Sigmoid colon (tissue), 7 donors: ENCODE measurements around the gene RNFT2. TPM values are rescaled to one million over a fixed set of nuclear protein-coding genes. Genes with fewer than 3 reads are reported as not detected.

Experiments
- DNase-seq: peaks from one replicate; pipeline ENCODE4 v3.0.0-alpha.2; 2019
- H3K27ac ChIP-seq, 4 donors: fragments of 200-600 bp; sonication (generic); one replicate each; pipeline ENCODE4 v1.5.1; 2016 to 2019; ENCODE audit warnings: mild to moderate bottlenecking in 1 of 4
- H3K27me3 ChIP-seq, 3 donors: fragments of 200-600 bp; sonication (generic); one replicate each; pipeline ENCODE4 v1.5.1; 2019; ENCODE audit warnings: mild to moderate bottlenecking in 1 of 3
- H3K36me3 ChIP-seq, 4 donors: fragments of 200-600 bp; sonication (generic); one replicate each; pipeline ENCODE4 v1.5.1; 2016 to 2019
- H3K4me1 ChIP-seq, 4 donors: fragments of 200-600 bp; sonication (generic); one replicate each; pipeline ENCODE4 v1.5.1; 2017 to 2019
- H3K4me3 ChIP-seq, 4 donors: fragments of 200-600 bp; sonication (generic); one replicate each; pipeline ENCODE4 v1.5.1; 2017 to 2019; ENCODE audit warnings: mild to moderate bottlenecking in 2 of 4, moderate library complexity in 1 of 4
- H3K9me3 ChIP-seq, 4 donors: fragments of 200-600 bp in 3 of 4; sonication (generic) in 3 of 4; one replicate each; pipeline versions ENCODE4 v1.5.1 to v1.6.1; 2013 to 2019
- EP300 ChIP-seq, 4 donors: sonication (generic); formaldehyde crosslinking; IDR thresholded peaks; one replicate each; pipeline ENCODE4 v1.6.1; 2017; ENCODE audit warnings: antibody characterized with exemption in 4 of 4
- POLR2A ChIP-seq, 2 donors: fragments of 450-650 bp; IDR thresholded peaks; one replicate each; pipeline ENCODE4 v1.6.1; 2016; ENCODE audit warnings: antibody characterized with exemption in 2 of 2, mild to moderate bottlenecking in 2 of 2, moderate library complexity in 2 of 2
- POLR2AphosphoS5 ChIP-seq, 4 donors: sonication (generic); formaldehyde crosslinking; IDR thresholded peaks; one replicate each; pipeline ENCODE4 v1.6.1; 2017; ENCODE audit warnings: antibody characterized with exemption in 4 of 4
- WGBS, 2 donors: extraction: QIAGEN DNeasy Blood & Tissue Kit; methylation state at CpG; one replicate each; pipeline ENCODE4 v1.1.7; 2013; 5-methylcytosine and 5-hydroxymethylcytosine counted together
- intact Hi-C: fragments of 100-400 bp; cut with DNase I; formaldehyde crosslinking; loops from one replicate; pipeline ENCODE4 v1.15.1; 2023
- polyA plus RNA-seq, 3 donors: library from polyadenylated mRNA; stranded (reverse); fragments of 200-250 nt; gene quantifications; one replicate each; pipeline ENCODE4 v1.2.3, GENCODE V29; 2013
- total RNA-seq, 4 donors: library from RNA; depleted of rRNA; stranded (reverse); fragments of >200 nt; gene quantifications; one replicate each; pipeline ENCODE4 v1.1.0, GENCODE V29; 2016
- TF ChIP-seq, protein P1 (sequence below), 4 experiments: fragments of 450-650 bp in 3 of 4; fragments of 200-600 bp in 1 of 4; IDR thresholded peaks; one replicate each; pipeline ENCODE4 v1.5.1; 2016 to 2019; ENCODE audit warnings: antibody characterized with exemption in 4 of 4, mild to moderate bottlenecking in 3 of 4, moderate library complexity in 2 of 4
- donor health status: healthy with polysubstance abuse.
- donor health status: Bipolar disorder and iron deficiency.
- donor health status: healthy.

Gene RNFT2
- total and polyA plus RNA-seq, 7 donors: 0.36 to 4.3 (median 1.1) TPM

DNA sequence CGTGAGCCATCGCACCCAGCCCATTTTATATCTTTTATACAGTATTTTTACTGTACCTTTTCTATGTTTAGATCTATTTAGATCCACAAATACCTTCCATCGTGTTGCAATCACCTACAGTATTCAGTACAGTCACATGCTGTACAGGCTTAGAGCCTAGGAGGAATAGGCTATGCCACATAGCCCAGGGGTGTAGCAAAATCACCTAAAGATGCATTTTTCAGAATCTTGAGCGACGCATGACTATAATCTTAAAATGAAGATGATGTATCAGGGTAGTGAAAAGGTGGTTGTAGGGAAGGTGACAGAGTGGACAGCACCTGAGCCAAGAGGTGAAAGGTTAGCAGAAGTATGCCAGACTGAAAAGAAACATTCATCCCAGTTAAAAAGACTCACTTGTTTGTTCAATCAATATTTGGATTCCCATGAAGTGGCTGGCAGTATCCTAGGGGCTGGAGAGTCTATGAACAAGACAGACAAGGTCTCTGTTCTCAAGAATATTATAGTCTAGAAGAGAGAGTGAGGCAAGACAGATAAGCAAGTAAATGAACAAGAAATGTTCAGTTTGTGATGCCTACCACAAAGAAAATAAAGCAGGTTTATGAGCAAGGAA is 3.9 kb upstream of the RNFT2 start:
- 93 to 95% methylated on average over 5 of the region's 5 CpGs for WGBS, 2 donors
- Histone ChIP-seq H3K4me1 (peaks cover 0 to 16% (median 11%) of the 10 kb centered on the region in 4 donors), H3K27ac (no peak overlapping the region), H3K36me3 (peaks cover 0 to 25% (median 0%) of the 10 kb centered on the region in 4 donors), H3K27me3 (no peaks in the 10 kb centered on the region), H3K4me3 (no peak overlapping the region), H3K9me3 (no peaks in the 10 kb centered on the region)
- no peak for DNase-seq
- intact Hi-C loops: no loop called here
- TF ChIP-seq, protein P1, sequence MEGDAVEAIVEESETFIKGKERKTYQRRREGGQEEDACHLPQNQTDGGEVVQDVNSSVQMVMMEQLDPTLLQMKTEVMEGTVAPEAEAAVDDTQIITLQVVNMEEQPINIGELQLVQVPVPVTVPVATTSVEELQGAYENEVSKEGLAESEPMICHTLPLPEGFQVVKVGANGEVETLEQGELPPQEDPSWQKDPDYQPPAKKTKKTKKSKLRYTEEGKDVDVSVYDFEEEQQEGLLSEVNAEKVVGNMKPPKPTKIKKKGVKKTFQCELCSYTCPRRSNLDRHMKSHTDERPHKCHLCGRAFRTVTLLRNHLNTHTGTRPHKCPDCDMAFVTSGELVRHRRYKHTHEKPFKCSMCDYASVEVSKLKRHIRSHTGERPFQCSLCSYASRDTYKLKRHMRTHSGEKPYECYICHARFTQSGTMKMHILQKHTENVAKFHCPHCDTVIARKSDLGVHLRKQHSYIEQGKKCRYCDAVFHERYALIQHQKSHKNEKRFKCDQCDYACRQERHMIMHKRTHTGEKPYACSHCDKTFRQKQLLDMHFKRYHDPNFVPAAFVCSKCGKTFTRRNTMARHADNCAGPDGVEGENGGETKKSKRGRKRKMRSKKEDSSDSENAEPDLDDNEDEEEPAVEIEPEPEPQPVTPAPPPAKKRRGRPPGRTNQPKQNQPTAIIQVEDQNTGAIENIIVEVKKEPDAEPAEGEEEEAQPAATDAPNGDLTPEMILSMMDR (IDR thresholded peaks at IDR 0.05): no peak
- TF ChIP-seq POLR2AphosphoS5 (IDR thresholded peaks at IDR 0.05) (no peak), POLR2A (IDR thresholded peaks at IDR 0.05) (no peak), EP300 (IDR thresholded peaks at IDR 0.05) (no peak)

DNA sequence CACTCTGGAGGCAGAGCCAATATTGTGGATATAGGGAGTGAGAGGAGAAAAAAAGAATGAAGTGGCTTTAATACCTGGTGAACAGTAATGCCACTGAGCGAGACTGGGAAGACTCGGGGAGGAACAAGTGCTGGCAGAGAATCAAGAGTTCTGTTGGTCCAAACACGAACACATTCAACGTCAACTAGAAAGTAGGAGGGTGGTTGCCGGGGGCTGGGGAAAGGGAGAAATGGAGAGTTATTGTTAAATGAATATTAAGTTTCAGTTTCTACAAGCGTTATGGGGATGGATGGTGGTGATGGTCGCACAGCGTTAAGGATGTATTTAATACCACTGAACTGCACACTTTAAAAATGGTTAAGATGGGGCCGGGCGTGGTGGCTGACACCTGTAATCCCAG is 3.0 kb upstream of the RNFT2 start:
- H3K9me3 ChIP-seq: no peaks in the 10 kb centered on the region
- H3K36me3 ChIP-seq: peaks cover 0 to 25% (median 0%) of the 10 kb centered on the region in 4 donors
- no peak for DNase-seq
- intact Hi-C loops: no loop called here
- no peaks in the 10 kb centered on the region for H3K27me3 ChIP-seq
- TF ChIP-seq, protein P1 (IDR thresholded peaks at IDR 0.05): no peak
- TF ChIP-seq POLR2A (IDR thresholded peaks at IDR 0.05) (no peak), POLR2AphosphoS5 (IDR thresholded peaks at IDR 0.05) (no peak), EP300 (IDR thresholded peaks at IDR 0.05) (no peak)
- H3K27ac ChIP-seq: no peak overlapping the region
- whole genome bisulfite sequencing, 2 donors: 88 to 90% methylated on average over 10 of the region's 10 CpGs
- H3K4me1 ChIP-seq: peaks cover 0 to 16% (median 11%) of the 10 kb centered on the region in 4 donors
- H3K4me3 ChIP-seq: no peak overlapping the region

DNA sequence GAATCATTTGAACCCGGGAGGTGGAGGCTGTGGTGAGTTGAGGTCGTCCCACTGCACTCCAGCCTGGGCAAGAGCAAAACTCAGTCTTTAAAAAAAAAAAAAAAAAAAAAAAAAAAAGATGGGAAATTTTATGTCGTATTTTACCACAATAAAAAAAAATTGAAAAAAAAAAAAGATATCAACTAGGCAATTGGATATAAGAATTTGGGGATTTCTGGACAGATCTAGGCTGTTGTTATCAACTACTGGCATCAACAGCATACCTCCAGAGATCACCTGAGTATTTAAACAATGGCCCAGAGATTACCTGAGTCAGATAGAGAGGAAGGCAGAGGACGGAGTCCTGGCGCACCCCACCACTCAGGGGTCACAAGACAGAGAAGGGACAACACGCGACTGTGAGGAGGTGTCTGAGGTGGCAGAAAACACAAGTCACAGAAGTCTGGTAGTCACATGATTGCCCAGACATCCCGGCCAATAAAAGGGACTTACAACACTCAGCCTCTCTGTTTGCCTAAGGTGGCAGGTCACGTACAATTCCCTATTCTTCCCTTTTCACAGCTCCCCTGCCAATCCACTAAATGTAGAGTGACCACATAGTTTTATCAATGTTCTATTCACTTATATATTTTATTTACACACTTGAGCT is 2.0 kb upstream of the RNFT2 start:
- peaks cover 0 to 25% (median 0%) of the 10 kb centered on the region in 4 donors for H3K36me3 ChIP-seq
- H3K9me3 ChIP-seq: no peaks in the 10 kb centered on the region
- no peak overlapping the region for H3K27ac ChIP-seq
- peaks cover 0 to 16% (median 11%) of the 10 kb centered on the region in 4 donors for H3K4me1 ChIP-seq
- peak overlapping the region in 3 of 4 donors; percentile 86 to 92 (median 90) for H3K4me3 ChIP-seq
- no peaks in the 10 kb centered on the region for H3K27me3 ChIP-seq
- no peak for DNase-seq
- WGBS, 2 donors: 33 to 64% methylated on average over 9 of the region's 9 CpGs
- intact Hi-C loops: no loop called here
- TF ChIP-seq EP300 (IDR thresholded peaks at IDR 0.05): no peak
- TF ChIP-seq POLR2A (IDR thresholded peaks at IDR 0.05): no peak
- no peak for TF ChIP-seq POLR2AphosphoS5 (IDR thresholded peaks at IDR 0.05)
- TF ChIP-seq, protein P1 (IDR thresholded peaks at IDR 0.05): no peak

DNA sequence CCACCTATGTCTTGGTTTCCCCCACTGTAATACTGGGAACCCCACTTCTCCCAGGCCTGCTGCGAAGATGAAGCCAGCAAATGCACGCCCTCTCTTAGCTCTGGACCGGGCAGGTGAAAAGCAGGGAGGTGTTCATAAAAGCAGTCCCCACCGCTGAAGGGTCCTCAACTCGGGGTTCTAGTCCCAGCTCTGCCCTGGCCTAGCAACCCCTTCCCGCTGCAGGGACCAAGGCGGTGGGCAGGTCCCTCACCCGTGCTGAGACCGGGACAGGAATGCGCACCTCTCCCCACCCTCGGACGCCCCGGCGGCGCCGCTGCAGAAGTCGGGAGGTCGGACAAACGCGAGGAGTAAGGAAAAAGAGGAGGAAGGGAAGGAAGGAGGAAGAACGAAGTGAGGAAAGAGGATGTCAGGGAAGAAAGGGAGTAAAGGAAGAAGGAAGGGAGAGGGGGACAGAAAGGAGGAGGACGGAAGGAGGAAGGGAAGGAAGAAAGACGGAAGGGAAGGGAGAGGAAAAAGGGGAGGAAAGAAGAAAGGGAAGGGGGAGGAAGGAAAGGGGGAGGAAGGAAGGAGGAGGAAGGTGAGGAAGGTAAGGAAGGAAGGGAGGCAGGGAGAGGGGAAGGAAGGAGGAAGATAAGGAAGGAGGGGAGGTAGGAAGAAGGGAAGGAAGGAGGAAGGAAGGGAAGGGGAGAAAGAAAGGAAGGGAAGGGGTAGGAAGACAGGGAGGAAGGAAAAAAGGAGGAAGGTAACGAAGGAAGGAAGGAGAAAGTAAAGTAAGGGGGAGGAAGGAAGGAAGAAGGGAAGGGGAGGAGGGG is 947 bp upstream of the RNFT2 start:
- intact Hi-C loops: no loop called here
- WGBS, 2 donors: 1 to 4% methylated on average over 24 of the region's 24 CpGs

More for the DNA sequence above, 947 bp upstream of the RNFT2 start:
- TF ChIP-seq POLR2A (IDR thresholded peaks at IDR 0.05): no peak
- TF ChIP-seq, protein P1 (IDR thresholded peaks at IDR 0.05): no peak
- no peak for TF ChIP-seq EP300 (IDR thresholded peaks at IDR 0.05)
- TF ChIP-seq POLR2AphosphoS5 (IDR thresholded peaks at IDR 0.05): no peak
- peak overlapping the region; percentile 66 to 92 (median 88) for H3K4me3 ChIP-seq
- H3K36me3 ChIP-seq: peaks cover 0 to 25% (median 0%) of the 10 kb centered on the region in 4 donors
- DNase-seq: no peak
- no peaks in the 10 kb centered on the region for H3K9me3 ChIP-seq
- H3K27me3 ChIP-seq: no peaks in the 10 kb centered on the region
- H3K27ac ChIP-seq: peak overlapping the region; percentile 65 to 85 (median 78)
- H3K4me1 ChIP-seq: peaks cover 0 to 16% (median 11%) of the 10 kb centered on the region in 4 donors
